GM18511 (cell line): ENCODE results near the gene ASPSCR1.

ENCODE experiments used
- ATAC-seq: cut with Tn5 transposase; IDR thresholded peaks from one replicate; pipeline ENCODE4 v1.9.1; 2021; ENCODE audit warnings: mild to moderate bottlenecking, moderate library complexity; ENCODE audit not compliant: unreplicated experiment

Gene ASPSCR1, protein sequence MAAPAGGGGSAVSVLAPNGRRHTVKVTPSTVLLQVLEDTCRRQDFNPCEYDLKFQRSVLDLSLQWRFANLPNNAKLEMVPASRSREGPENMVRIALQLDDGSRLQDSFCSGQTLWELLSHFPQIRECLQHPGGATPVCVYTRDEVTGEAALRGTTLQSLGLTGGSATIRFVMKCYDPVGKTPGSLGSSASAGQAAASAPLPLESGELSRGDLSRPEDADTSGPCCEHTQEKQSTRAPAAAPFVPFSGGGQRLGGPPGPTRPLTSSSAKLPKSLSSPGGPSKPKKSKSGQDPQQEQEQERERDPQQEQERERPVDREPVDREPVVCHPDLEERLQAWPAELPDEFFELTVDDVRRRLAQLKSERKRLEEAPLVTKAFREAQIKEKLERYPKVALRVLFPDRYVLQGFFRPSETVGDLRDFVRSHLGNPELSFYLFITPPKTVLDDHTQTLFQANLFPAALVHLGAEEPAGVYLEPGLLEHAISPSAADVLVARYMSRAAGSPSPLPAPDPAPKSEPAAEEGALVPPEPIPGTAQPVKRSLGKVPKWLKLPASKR

DNA sequence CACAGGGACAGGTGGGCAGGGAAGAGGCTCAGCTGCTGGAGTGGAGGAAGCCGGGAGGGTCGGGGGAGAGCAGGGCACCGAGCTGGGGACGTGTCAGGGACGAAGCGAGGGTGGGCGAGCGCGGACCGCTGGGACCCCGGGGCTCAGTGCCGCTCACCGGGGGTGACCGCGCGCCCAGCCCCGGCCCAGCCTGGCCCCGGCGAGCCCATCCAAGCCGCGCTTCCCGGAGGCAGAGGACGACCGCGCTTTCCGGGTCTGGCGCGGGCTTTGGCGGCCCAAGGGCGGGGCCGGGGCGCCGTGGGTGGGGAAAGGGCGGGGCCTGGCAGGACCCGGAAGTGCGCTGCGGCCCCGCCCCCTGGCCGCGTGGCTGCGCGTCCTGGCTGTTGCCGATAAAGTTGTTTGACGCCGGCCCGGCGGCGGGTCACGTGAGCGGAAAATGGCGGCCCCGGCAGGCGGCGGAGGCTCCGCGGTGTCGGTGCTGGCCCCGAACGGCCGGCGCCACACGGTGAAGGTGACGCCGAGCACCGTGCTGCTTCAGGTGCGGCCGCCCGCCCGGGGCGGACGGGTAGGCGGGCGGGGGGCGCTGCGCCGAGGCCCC lies at the start of gene ASPSCR1:
ASPSCR1 (plus strand) TSS at position 419 of the 598 bp plus-strand sequence; CDS start at position 437, 18 bp downstream.
- peak; percentile 82 for ATAC-seq

DNA sequence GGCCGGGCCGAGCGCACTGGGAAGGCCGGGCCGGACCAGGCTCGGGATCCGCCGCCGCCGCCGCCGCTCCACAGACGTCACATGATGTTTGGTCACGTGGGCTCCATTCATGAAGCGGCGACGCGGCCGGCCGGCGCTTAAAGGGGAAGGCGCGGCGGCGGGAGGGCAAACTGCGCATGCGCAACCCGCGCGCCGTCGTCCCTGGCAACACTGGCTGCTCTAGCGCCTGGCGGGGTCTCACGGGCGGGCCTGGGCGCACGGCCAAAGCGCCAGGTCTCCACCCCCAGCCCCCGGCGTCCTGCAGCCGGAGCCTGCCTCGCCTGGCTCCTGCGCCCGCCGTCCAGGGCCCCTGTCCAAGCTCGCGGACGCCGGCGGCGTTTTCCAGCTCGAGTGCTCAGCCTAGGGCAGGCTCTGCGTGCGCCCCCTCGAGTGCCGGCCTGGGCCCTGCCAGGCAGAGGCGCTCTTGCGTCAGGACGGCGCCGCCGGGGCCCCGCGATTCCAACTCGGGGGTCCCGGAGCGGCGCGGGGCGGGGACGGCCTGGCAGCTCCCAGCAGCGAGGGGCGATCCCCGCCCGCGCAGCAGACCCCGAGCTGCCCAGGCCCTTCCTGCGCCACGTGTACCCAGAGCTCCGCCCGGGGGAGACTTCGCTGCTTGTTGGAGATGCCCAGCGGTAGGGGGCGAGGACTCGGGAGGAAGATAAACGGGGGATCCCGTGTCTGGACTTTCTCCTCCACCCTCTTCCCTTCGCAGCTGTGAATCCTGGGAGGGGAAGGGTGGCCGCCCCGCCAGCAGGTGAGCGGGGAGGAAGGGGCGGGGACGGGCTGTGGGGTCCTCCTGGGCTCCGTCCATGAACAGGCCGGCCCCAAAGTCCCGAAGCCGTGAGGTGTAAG lies 49.5 kb upstream of the ASPSCR1 start, which contains the start of gene MAFG:
MAFG (minus strand) TSS at position 83 of the 891 bp plus-strand sequence. CDS start 4,550 bp downstream, outside the sequence.
- peak; percentile 58 for ATAC-seq

DNA sequence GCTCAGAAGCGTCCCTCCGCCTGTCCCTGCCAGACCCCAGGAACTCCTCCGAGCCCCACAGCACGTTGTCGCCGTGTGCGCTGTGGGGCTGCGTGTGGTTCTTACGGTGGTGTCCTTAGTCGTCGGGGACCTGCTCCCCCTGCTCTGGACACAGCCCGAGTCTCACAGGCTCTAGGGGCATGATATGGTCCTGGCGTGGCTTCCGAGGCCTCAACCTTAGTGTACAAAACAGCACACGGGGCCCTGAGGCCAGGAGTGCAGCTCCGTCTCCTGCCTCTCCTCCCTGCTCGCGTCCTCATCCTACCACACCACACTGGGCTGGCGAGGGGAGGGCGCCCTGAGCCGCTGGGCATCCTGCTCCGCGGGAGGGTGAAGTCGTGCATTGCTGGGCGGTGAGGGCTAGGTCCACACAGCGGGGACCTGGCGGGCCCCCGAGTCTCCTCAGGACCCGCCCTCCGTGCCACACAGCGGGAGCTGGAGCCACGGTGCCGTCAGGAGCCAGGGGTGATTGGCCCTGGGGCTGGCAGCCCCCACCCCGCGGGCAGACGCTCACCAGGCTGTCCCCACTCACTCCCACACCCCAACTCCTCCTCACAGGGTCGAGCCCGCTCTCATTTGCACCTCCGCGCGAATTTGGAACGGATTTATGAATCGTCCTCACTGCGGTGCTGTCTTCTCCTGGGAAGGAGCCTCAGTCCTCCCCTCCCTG lies 48.7 kb upstream of the ASPSCR1 start:
- ATAC-seq: no peak

DNA sequence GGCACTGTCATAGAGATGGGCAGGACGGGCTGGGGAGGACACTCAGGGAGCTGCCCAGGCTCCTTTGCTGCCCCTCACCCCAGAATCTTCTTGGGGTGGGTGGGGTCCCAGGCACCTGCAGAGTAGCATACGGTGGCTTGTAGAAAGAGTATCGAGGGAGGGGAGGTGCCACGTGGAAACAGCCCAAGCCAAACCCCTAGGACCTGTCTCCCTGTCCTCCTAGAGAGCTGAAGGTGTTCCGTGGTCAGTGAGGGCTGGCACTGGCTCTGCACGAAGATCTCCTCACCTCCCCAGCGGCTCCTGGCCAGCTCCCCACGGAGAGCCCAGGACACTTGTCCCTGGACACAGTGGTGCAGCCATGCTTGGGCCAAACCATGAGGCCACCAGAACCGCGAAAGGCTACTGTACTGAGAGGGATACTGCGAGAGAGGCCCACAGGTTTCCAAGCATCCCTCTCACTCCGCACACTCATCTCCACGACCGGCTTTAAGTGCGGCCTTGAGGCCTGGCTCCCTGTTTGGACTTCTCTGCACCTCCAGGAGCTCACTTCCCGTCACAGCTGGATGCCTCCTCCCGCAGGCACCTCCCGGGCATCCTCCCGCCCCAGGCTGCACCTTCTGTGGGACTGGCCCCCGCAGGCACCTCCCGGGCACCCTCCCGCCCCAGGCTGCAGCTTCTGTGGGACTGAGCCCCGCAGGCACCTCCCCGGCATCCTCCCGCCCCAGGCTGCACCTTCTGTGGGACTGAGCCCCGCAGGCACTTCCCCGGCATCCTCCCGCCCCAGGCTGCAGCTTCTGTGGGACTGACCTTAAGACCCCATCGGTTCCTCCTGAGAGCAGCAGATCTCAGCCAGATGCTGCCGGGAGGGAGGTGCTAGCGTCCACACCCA lies 47.9 kb upstream of the ASPSCR1 start:
- ATAC-seq: no peak

DNA sequence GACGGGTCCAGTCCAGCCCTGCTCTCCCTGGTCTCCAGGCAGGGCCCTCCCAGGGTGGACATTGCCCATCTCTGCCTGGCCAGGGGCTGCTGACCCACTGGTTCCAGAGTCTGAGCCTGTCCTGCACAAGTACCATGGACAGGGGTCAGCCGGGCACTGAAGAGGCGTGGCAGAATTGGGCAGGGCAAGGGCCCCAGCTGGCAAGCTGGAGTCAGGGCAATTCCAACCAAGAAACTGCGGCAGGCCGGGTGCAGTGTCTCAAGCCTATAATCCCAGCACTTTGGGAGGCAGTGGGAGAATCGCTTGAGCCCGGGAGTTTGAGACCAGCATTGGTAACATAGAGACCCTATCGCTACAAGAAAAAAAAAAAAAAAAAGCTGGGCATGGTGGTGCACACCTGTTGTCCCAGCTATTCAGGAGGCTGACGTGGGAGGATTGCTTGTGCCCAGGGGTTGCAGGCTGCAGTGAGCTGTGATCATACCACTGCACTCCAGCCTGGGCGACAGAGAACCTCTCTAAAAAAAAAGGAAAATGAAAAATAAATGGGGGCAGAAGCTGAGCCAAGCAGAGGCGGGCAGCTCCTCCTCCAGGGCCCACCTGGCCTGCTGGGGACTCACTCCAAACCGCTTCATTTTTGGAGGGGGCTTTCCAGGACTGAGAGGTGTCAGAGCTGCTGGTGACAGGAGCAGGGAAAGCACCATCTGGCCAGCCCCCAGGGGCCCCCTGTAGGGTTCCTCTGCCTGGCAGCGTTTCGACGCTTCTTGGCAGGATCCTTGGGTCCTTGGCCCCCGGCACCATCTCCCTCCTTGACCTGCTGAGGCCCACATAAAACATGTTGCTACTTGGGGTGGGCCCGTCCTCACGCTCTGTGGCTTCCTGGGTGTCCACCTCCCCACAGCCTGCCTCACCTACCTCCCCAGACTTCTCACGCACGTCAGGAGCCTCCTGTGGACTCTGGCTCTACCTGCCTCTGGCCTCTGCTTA lies 47.0 kb upstream of the ASPSCR1 start:
- ATAC-seq: no peak

DNA sequence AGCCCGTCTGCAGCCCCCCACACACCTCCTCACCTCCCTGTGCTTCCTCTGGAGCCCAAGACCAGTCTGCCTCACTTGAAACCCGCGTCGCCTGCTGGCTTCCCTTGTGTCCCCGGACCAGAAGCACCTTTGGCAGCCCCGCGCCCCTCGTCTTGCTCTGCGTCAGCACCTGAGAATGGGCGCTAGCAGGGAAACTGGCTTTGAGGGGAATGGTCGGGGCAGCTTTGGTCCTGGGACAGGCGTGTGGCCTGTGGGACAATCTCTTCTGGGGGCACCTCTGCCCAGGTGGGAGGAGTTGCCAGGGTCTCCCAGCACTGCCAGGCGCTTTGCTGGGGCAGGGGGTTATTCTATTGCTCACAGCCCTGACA lies 46.3 kb upstream of the ASPSCR1 start:
- ATAC-seq: no peak

DNA sequence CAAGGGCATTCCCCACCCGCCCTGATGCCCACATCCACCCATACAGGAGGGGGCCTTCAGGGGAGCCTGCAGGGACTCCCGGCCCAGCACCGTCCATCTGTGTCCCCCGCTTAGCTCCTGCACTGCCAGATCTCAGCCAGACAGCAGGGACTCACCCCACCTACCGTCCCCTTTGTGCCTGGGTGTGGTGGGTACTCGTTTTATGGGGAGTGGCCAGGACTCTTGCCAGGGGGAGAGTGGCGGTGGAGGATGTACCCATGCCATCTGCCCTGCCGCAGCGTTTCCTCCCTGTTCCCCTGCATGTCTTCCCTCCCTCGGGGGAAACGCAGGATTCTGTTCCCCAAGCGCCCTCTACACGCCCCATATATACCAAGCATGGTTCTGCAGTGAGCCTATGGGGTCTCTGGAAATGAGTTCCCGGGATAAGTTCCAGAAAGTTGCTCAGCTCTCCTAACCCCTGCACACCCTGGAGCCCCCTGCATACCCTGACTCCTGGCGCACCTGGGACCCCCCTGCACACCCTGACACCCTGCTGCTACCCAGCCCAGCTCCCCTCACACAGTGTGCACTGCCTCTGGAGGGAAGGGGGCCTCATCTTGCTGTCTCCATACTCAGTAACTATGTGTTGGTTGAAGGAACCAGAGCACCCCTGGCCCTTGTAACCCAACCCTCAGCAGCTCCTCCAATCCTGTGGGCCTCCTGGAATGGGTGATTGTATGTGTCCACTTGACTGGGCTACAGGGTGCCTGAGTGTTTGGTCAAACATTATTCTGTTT lies 45.7 kb upstream of the ASPSCR1 start:
- no peak for ATAC-seq

DNA sequence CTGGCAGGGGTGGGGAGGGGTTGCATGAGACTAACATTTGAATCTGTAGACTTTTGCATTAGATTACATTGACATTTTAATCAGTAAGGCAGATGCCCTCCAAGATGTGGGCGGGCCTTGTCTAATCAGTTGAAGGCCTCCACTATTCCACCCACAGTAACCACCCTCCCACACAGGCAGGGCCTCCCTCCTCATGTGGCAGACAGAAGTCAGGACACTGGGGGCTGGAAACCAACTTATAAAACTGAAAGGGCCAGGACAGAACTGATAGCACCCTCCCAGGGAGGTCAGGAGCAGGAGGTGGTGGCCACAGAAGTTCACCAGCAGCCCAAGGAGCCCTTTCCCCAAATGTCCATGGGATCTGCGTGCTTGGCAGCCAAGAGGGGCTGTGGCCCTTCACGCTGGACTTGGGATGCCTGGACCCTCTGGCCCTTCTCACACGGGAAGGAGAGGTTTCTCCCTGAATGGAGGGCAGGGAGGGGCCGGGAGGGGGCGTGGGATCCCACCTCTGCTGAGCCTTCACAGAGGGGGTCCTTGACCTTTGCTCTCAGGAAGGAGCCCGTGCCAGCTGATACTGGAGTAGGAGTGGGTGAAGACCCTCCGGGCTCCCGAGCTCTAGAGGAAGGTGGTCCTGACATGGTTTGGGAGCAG lies 45.0 kb upstream of the ASPSCR1 start:
- ATAC-seq: no peak

DNA sequence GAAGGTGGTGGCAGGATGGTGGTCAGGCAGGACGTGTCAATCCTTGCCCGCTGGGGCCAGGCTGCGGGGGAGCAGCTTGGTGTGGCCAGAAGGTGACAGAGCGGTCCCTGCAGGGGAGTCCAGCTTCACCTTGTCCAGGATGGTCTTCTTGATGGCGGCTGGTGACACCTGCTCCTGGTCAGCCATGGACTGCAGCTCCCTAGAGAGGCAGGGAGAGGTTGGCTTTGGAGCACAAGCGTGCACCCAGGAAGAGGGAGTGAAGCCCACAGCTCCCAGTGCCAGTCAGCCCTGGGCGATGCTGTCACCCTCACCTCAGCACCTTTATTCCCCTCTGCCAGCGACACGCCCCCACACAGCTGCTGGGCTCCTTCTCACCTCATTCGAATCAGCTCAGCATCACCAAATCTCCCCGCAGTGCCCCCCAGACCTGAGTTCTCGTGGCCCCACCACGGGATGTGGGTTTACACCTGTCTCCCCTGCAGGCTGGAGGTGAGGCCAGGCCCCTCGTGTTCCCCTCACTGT lies 44.2 kb upstream of the ASPSCR1 start:
- ATAC-seq: no peak

DNA sequence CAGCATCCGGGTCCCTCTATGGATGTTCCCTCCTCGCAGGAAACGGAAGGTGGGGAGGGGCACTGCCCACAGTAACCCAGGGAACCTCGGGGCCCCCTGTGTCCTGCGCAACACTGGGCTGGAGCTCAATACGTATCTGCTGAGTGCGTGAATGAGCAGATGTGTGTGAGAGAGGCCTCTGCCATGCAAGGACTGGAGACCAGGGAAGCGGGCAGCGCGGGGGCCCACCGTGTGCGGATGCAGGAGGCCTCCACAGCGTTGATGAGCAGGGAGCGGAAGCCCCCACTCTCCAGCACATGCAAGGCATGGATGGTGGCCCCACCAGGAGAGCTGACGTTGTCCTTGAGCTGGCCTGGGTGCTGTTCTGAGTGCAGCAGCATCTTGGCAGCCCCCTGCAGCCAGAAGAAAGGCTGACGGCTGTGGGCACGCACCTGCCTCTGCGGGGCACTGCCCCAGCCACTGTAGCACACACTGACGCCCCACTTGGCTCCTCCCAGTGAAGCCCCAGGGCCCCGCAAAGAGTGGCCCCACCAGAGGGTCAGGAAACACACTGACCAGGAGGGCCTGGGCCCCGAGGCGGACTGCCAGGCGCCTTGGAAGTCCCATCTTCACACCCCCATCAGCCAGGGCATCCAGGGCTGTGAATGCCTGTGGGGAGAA lies 43.2 kb upstream of the ASPSCR1 start:
- no peak for ATAC-seq

DNA sequence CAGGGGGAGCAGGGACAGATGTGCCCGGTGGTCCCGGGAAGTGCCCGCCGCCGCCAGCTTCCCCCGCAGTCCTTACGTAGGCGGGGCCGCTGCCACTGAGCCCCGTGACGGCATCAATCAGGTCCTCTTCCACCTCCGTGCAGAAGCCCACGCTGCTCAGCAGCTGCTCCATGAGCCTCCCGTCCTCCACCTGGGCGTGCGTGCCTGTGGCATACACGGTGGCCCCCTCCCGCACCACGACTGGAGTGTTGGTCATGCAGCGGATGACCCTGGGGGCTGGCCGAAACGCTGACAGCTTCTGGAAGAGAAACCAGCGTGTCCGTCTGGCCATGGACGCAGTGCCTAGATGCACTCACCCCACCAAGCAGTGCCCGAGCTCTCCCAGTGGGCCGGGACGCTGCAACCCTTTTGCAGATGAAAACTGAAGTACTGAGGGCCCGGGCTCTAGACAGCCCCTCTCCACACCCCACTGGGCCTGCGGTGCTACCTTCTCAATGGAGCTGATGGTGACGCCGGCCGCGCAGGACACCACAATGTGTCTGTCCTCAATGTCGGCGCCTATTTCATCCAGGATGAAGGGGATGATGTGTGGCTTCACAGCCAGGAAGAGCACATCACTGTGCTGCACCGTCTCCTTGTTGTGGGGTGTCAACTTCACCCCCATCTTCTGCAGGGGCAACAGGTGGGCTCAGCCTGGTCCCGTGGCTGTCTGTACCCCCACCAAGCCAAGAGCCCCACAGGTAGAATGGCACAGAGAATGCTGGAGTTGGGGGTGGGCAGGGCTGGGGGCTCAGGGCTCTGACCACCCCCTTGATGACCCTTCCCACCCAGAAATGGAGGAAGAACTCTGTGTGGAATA lies 42.4 kb upstream of the ASPSCR1 start:
- no peak for ATAC-seq

DNA sequence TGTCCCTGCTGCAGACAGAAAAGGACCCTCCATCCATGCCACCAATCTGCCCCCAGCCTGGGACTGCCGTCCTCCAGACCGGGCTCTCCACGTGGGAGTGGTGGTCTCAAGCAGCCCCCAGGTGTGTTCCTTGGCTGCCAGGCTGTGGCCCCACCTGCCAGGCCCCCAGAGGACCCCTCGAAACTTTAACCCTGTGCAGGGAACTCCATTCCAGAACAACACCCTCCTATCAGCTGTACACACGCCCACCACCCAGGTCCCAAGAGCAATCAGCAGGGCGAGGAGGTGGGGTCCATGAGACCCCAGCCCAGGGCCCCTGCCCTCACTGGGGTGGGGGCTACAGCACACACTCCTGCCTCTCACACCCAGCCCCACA lies 41.7 kb upstream of the ASPSCR1 start:
- no peak for ATAC-seq

DNA sequence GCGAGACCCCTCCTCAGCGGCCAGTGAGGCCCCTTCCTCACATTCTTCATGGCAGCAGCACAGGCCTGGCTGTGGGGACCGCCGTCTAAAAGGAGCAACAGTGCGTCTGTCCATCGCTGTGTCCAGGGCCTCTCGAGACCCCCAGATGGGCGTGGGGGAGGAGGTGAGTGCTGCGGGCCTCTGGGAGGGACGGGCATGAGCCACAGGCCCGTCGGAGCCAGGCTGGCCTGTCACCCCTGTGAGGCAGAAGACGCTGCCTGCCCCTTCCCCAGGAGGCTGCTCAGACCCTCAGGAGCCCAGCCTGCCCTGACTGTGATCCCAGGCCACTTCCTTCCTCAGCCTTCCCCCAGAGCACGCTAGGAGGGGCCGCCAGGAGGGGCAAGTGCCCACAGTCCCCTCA lies 38.2 kb upstream of the ASPSCR1 start:
- ATAC-seq: no peak

DNA sequence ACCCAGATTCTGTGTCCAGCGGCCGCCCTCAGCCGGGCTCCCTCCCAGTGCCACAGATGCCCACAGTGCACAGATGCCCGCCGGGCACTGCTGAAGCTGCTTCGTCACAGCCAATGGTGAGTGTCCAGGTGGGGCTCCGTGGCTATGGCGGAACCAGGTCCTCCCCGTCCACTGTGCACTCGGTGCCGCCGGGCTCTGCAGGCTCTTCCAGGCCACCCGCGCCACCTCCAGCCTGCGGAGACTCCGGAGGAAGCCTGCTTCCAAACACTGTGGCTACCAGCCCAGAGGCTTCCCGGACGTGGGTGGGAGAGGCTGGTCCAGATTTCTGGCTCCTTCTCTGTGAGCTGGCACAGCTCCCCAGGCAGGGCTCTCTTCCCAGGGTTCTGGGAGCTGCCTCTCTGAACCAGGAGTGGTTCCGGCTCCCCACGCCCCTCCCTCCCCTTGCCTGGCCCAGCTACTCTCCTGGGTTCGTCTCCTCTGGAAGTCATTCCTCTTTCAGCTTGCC lies 37.5 kb upstream of the ASPSCR1 start:
- ATAC-seq: no peak
